IMR-90 (cell line): ENCODE results near the gene PCDHA8. TPM values are rescaled to one million over a fixed set of nuclear protein-coding genes. Genes with fewer than 3 reads are reported as not detected.

Experiments
- ATAC-seq: fragments of 200-7000 bp; cut with Tn5 transposase; 2 replicates; pipeline ENCODE4 v1.9.1; 2020; ENCODE audit warnings: low read depth, mild to moderate bottlenecking, moderate library complexity
- BruUV-seq: library from RNA; stranded (reverse); fragments of 400-500 nt; replicated peaks from 2 replicates; lab custom pipeline; 2021; lab: Mats Ljungman, UMichigan
- CTCF ChIA-PET: fragments of 300-600 bp; formaldehyde crosslinking; extraction: SDS; loops from one replicate; lab custom pipeline; 2021; ENCODE audit warnings: antibody characterized with exemption; lab: Yijun Ruan, JAX
- POLR2A ChIA-PET: fragments of 300-600 bp; sonication (Branson Sonifier 250); formaldehyde crosslinking; loops from one replicate; lab custom pipeline; 2022; ENCODE audit warnings: antibody characterized with exemption; ENCODE audit not compliant: unreplicated experiment; lab: Charles Lee
- DNase-seq: peaks from one replicate; pipeline ENCODE4 v3.0.0; 2013
- H2AFZ ChIP-seq: replicated peaks from 2 replicates; pipeline ENCODE3; 2013; ENCODE audit warnings: low read length, mild to moderate bottlenecking; ENCODE audit not compliant: poor library complexity
- H2AK5ac ChIP-seq: 2 replicates; pipeline ENCODE4 v1.6.1; 2013; ENCODE audit warnings: low read depth, low read length, inconsistent platforms
- H2AK9ac ChIP-seq: replicated peaks from 2 replicates; pipeline ENCODE3; 2013; ENCODE audit warnings: mild to moderate bottlenecking, low read depth, low read length, moderate library complexity; ENCODE audit not compliant: poor library complexity
- H2BK120ac ChIP-seq: 2 replicates; pipeline ENCODE4 v1.6.1; 2013; ENCODE audit warnings: low read depth, low read length, inconsistent platforms
- H2BK15ac ChIP-seq: 3 replicates; pipeline ENCODE4 v1.6.1; 2013; ENCODE audit warnings: low read depth, low read length, inconsistent platforms
- H2BK20ac ChIP-seq: 2 replicates; pipeline ENCODE4 v1.6.1; 2013; ENCODE audit warnings: low read depth, mild to moderate bottlenecking, inconsistent platforms, low read length, moderate library complexity
- H2BK5ac ChIP-seq: 2 replicates; pipeline ENCODE4 v1.6.1; 2013; ENCODE audit warnings: mild to moderate bottlenecking, low read depth, low read length, inconsistent platforms; ENCODE audit not compliant: poor library complexity, severe bottlenecking
- H3K14ac ChIP-seq: replicated peaks from 2 replicates; pipeline ENCODE4 v1.6.1; 2013; ENCODE audit warnings: low read depth, low read length, inconsistent platforms
- H3K18ac ChIP-seq: 2 replicates; pipeline ENCODE4 v1.6.1; 2013; ENCODE audit warnings: low read depth, low read length, control low read depth
- H3K23ac ChIP-seq: 2 replicates; pipeline ENCODE4 v1.6.1; 2013; ENCODE audit warnings: low read depth, low read length, inconsistent platforms
- H3K27ac ChIP-seq: 2 replicates; pipeline ENCODE4 v1.5.1; 2013; ENCODE audit warnings: mild to moderate bottlenecking, control low read depth, low read length; ENCODE audit not compliant: insufficient read depth
- H3K27me3 ChIP-seq: 2 replicates; pipeline ENCODE4 v1.6.1; 2013; ENCODE audit warnings: low read length; ENCODE audit not compliant: control insufficient read depth, insufficient read depth
- H3K36me3 ChIP-seq: 2 replicates; pipeline ENCODE4 v1.6.1; 2013; ENCODE audit warnings: low read length, mixed read lengths; ENCODE audit not compliant: control insufficient read depth, insufficient read depth
- H3K4ac ChIP-seq: 2 replicates; pipeline ENCODE4 v1.6.1; 2013; ENCODE audit warnings: low read depth, low read length, inconsistent platforms
- H3K4me1 ChIP-seq: 2 replicates; pipeline ENCODE4 v1.6.1; 2013; ENCODE audit warnings: low read length, mixed read lengths; ENCODE audit not compliant: control insufficient read depth, insufficient read depth
- H3K4me2 ChIP-seq: 2 replicates; pipeline ENCODE4 v1.6.1; 2013; ENCODE audit warnings: low read depth, mild to moderate bottlenecking, control low read depth, low read length, moderate library complexity
- H3K4me3 ChIP-seq: 2 replicates; pipeline ENCODE4 v1.5.1; 2013; ENCODE audit warnings: low read depth, mild to moderate bottlenecking, control low read depth, low read length, moderate library complexity; ENCODE audit not compliant: insufficient read depth
- H3K56ac ChIP-seq: 2 replicates; pipeline ENCODE4 v1.6.1; 2013; ENCODE audit warnings: low read length, inconsistent platforms; ENCODE audit not compliant: insufficient read depth; ENCODE audit errors: extremely low read depth
- H3K79me1 ChIP-seq, 2 experiments: 2 replicates each; pipeline ENCODE4 v1.6.1; 2013; ENCODE audit warnings: low read length in 2 of 2, inconsistent platforms in 1 of 2, low read depth in 1 of 2
- H3K9ac ChIP-seq: 2 replicates; pipeline ENCODE4 v1.6.1; 2013; ENCODE audit warnings: low read depth, low read length, control low read depth
- H3K9me1 ChIP-seq: 2 replicates; pipeline ENCODE4 v1.6.1; 2013; ENCODE audit warnings: low read length, inconsistent platforms; ENCODE audit not compliant: insufficient read depth
- H3K9me3 ChIP-seq: 2 replicates; pipeline ENCODE4 v1.6.1; 2013; ENCODE audit warnings: low read length; ENCODE audit not compliant: control insufficient read depth, insufficient read depth
- H4K20me1 ChIP-seq: 2 replicates; pipeline ENCODE4 v1.6.1; 2013; ENCODE audit warnings: low read length, inconsistent platforms; ENCODE audit not compliant: insufficient read depth
- H4K5ac ChIP-seq: 2 replicates; pipeline ENCODE4 v1.6.1; 2013; ENCODE audit warnings: mild to moderate bottlenecking, low read depth, low read length, control low read depth
- H4K8ac ChIP-seq, 2 experiments: 2 replicates each; pipeline ENCODE4 v1.6.1; 2013; ENCODE audit warnings: low read depth in 2 of 2, low read length in 2 of 2, control low read depth in 1 of 2, inconsistent platforms in 1 of 2
- H4K91ac ChIP-seq: 2 replicates; pipeline ENCODE4 v1.6.1; 2013; ENCODE audit warnings: low read depth, low read length, inconsistent platforms; ENCODE audit not compliant: insufficient read depth
- BHLHE40 ChIP-seq: fragments of 150-350 bp; IDR thresholded peaks from 2 replicates; pipeline ENCODE4 v1.6.1; 2016; ENCODE audit warnings: mild to moderate bottlenecking, low read depth, low read length
- CHD1 ChIP-seq: IDR thresholded peaks from 2 replicates; pipeline ENCODE4 v1.6.1; 2012; ENCODE audit warnings: low read depth, low read length, improper control_type of control experiment
- FOS ChIP-seq: fragments of 150-350 bp; IDR thresholded peaks from 2 replicates; pipeline ENCODE4 v1.6.1; 2016; ENCODE audit warnings: low read depth, low read length
- MAZ ChIP-seq: IDR thresholded peaks from 2 replicates; pipeline ENCODE4 v1.6.1; 2012; ENCODE audit warnings: low read depth, mild to moderate bottlenecking, low read length, improper control_type of control experiment, moderate library complexity, borderline replicate concordance
- MXI1 ChIP-seq: IDR thresholded peaks from 2 replicates; pipeline ENCODE4 v1.6.1; 2012; ENCODE audit warnings: low read depth, mild to moderate bottlenecking, low read length, moderate library complexity, borderline replicate concordance
- NFE2L2 ChIP-seq: fragments of 150-350 bp; IDR thresholded peaks from 2 replicates; pipeline ENCODE4 v1.6.1; 2016; ENCODE audit warnings: low read depth, mild to moderate bottlenecking, low read length
- POLR2A ChIP-seq: IDR thresholded peaks from 2 replicates; pipeline ENCODE4 v1.6.1; 2012; ENCODE audit warnings: mild to moderate bottlenecking, low read depth, low read length
- SMC3 ChIP-seq: fragments of 150-350 bp; IDR thresholded peaks from 2 replicates; pipeline ENCODE4 v1.6.1; 2016; ENCODE audit warnings: low read depth, mild to moderate bottlenecking, antibody characterized with exemption, low read length, moderate library complexity
- WGBS, 2 experiments: methylation state at CpG; one replicate each; pipeline versions ENCODE4 v1.1.5 to v1.1.7; 2013; ENCODE audit warnings: missing lambda C conversion rate in 2 of 2; ENCODE audit not compliant: insufficient read length in 1 of 2; ENCODE audit errors: extremely low coverage in 2 of 2; 5-methylcytosine and 5-hydroxymethylcytosine counted together
- dilution Hi-C: fragments of 300-500 bp; cut with HindIII; formaldehyde crosslinking; loops from one replicate; pipeline ENCODE4 v1.14.3; 2018; ENCODE audit warnings: low sequenced_read_pairs; ENCODE audit not compliant: unreplicated experiment
- in situ Hi-C: fragments of 300-500 bp; cut with MboI; formaldehyde crosslinking; loops from 3 replicates; pipeline ENCODE4 v1.14.3; 2019; ENCODE audit warnings: low sequenced_read_pairs, inconsistent platforms, mixed read lengths
- intact Hi-C: fragments of 100-400 bp; cut with micrococcal nuclease; formaldehyde crosslinking; loops from 2 replicates; pipeline ENCODE4 v1.10.0; 2022
- polyA plus RNA-seq, 3 experiments: library from polyadenylated mRNA; depleted of rRNA; stranded (reverse); fragments of >200 nt; gene quantifications; 2 replicates each; pipeline ENCODE4 v1.2.3, GENCODE V29; 2012; ENCODE audit warnings: low replicate concordance in 1 of 3
- total RNA-seq: library from RNA; depleted of rRNA; stranded (reverse); fragments of >200 nt; gene quantifications from 2 replicates; pipeline ENCODE4 v1.2.3, GENCODE V29; 2012
- TF ChIP-seq, protein P1 (sequence below): conservative IDR thresholded peaks from 2 replicates; pipeline ENCODE4 v1.5.1; 2012; ENCODE audit warnings: mild to moderate bottlenecking, low read depth, low read length, improper control_type of control experiment
- TF ChIP-seq, protein P2 (sequence below): fragments of 150-350 bp; IDR thresholded peaks from 2 replicates; pipeline ENCODE4 v1.6.1; 2017; ENCODE audit warnings: mild to moderate bottlenecking, antibody characterized with exemption, low read length, low read depth

Gene PCDHA8
- total and polyA plus RNA-seq, 2 of the 4 experiments (the other 2 are of a cell fraction) = under 0.01 to 0.02 TPM

DNA sequence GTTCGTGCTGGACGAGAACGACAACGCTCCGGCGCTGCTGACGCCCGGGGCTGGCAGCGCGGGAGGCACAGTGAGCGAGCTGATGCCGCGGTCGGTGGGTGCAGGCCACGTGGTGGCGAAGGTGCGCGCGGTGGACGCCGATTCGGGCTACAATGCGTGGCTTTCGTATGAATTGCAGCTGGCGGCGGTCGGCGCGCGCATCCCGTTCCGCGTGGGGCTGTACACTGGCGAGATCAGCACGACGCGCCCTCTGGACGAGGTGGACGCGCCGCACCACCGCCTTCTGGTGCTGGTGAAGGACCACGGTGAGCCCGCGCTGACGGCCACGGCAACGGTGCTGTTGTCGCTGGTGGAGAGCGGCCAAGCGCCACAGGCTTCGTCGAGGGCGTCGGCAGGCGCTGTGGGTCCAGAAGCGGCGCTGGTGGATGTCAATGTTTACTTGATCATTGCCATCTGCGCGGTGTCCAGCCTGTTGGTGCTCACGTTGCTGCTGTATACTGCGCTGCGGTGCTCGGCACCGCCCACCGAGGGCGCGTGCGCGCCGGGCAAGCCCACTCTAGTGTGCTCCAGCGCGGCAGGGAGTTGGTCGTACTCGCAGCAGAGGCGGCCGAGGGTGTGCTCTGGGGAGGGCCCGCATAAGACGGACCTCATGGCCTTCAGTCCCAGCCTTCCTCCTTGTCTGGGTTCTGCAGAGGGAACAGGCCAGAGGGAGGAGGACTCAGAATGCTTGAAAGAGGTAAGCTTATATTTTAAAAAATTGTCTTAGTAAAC is 43.1 kb downstream of the PCDHA8 start:
- ATAC-seq = no peak
- in situ Hi-C loops = no loop called here
- Histone ChIP-seq H3K36me3 (no peaks in the 10 kb centered on the region), H3K56ac (no peak overlapping the region), H3K14ac (no peak overlapping the region), H3K4ac (no peak overlapping the region), H3K27ac (no peak overlapping the region), H3K79me1 (no peaks in the 10 kb centered on the region), H3K23ac (no peak overlapping the region), H2BK20ac (no peak overlapping the region), H3K27me3 (no peaks in the 10 kb centered on the region), H3K4me2 (no peak overlapping the region), H3K4me1 (no peaks in the 10 kb centered on the region), H2AK5ac (no peak overlapping the region), H4K5ac (no peak overlapping the region), H2BK5ac (no peak overlapping the region), H4K91ac (no peak overlapping the region), H4K8ac (no peak overlapping the region), H2AK9ac (no peak overlapping the region), H2BK15ac (no peak overlapping the region), H3K9ac (no peak overlapping the region), H2BK120ac (no peak overlapping the region), H3K9me3 (peaks cover 23% of the 10 kb centered on the region), H3K9me1 (no peaks in the 10 kb centered on the region), H4K20me1 (no peaks in the 10 kb centered on the region), H3K4me3 (no peak overlapping the region), H2AFZ (no peak overlapping the region), H3K18ac (no peak overlapping the region)
- DNase-seq = no peak
- intact Hi-C loops = no loop called here
- dilution Hi-C loops = no loop called here
- TF ChIP-seq MXI1 (no peak), CHD1 (no peak), BHLHE40 (no peak), POLR2A (no peak), NFE2L2 (no peak), FOS (no peak), MAZ (no peak), SMC3 (no peak)
- TF ChIP-seq, protein P1, sequence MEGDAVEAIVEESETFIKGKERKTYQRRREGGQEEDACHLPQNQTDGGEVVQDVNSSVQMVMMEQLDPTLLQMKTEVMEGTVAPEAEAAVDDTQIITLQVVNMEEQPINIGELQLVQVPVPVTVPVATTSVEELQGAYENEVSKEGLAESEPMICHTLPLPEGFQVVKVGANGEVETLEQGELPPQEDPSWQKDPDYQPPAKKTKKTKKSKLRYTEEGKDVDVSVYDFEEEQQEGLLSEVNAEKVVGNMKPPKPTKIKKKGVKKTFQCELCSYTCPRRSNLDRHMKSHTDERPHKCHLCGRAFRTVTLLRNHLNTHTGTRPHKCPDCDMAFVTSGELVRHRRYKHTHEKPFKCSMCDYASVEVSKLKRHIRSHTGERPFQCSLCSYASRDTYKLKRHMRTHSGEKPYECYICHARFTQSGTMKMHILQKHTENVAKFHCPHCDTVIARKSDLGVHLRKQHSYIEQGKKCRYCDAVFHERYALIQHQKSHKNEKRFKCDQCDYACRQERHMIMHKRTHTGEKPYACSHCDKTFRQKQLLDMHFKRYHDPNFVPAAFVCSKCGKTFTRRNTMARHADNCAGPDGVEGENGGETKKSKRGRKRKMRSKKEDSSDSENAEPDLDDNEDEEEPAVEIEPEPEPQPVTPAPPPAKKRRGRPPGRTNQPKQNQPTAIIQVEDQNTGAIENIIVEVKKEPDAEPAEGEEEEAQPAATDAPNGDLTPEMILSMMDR = no peak
- TF ChIP-seq, protein P2, sequence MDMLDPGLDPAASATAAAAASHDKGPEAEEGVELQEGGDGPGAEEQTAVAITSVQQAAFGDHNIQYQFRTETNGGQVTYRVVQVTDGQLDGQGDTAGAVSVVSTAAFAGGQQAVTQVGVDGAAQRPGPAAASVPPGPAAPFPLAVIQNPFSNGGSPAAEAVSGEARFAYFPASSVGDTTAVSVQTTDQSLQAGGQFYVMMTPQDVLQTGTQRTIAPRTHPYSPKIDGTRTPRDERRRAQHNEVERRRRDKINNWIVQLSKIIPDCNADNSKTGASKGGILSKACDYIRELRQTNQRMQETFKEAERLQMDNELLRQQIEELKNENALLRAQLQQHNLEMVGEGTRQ = no peak
- WGBS, 2 experiments = 45% methylated on average over 71 of the region's 79 CpGs; no CpG with 5 or more reads in 1 of the 2 experiments
- BruUV-seq = no TSS peak
- POLR2A ChIA-PET = no interaction called here
- CTCF ChIA-PET = no interaction called here
